AG09309 (cell line): ENCODE measurements around the gene SLN.

Source experiments
- DNase-seq: peaks from one replicate; pipeline ENCODE4 v3.0.0-alpha.2; 2010; ENCODE audit warnings: low read depth
- H3K4me3 ChIP-seq: 2 replicates; pipeline ENCODE4 v1.5.1; 2011; ENCODE audit warnings: mild to moderate bottlenecking, low read depth, low read length, moderate library complexity; ENCODE audit not compliant: control insufficient read depth
- TF ChIP-seq, protein P1 (sequence below): IDR thresholded peaks from 2 replicates; pipeline ENCODE4 v1.5.1; 2011; ENCODE audit warnings: mild to moderate bottlenecking, low read depth, low read length, inconsistent platforms; ENCODE audit not compliant: insufficient read depth, control insufficient read depth; ENCODE audit errors: missing control alignments

The SLN gene

DNA sequence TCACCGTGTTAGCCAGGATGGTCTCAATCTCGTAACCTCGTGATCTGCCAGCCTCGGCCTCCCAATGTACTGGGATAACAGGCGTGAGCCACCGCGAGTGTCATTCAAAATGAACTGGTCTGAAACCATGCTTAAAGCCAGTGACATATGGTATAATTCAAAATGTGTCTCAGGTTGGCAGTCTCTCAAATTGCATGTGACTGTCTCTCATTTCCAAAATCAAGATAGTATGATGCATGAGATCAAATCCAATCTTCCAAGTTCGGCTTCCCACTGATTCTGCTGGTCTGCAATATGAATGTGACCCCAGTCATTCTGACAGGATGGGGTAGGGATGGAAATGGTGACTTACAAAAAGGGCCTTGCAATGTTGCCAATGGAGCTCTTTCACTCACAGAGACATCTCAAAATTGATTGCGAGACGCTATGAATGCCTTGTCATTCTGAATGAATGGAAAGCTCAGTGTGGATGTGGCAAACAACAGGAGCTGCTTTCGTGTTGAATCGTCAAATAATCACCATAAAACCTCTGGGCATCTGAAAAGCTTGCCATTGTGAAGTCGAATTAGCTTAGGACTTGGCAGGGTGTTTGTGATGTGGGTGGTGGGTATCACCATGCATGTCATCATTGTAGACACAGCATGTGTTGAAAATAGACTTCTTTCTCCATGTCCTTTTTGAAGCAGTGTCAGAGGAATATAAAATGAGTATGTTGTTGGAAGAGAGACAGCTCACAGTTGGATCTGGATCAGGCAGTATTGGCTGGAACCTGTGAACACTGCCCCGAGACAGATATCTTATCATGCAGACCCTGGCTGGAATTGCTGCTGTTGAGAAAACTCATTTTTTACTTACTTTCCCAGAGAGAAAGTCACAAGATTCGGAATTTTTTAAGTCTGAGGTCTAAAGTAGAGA is 12.2 kb downstream of the SLN start:
- H3K4me3 ChIP-seq: no peak overlapping the region
- TF ChIP-seq, protein P1, sequence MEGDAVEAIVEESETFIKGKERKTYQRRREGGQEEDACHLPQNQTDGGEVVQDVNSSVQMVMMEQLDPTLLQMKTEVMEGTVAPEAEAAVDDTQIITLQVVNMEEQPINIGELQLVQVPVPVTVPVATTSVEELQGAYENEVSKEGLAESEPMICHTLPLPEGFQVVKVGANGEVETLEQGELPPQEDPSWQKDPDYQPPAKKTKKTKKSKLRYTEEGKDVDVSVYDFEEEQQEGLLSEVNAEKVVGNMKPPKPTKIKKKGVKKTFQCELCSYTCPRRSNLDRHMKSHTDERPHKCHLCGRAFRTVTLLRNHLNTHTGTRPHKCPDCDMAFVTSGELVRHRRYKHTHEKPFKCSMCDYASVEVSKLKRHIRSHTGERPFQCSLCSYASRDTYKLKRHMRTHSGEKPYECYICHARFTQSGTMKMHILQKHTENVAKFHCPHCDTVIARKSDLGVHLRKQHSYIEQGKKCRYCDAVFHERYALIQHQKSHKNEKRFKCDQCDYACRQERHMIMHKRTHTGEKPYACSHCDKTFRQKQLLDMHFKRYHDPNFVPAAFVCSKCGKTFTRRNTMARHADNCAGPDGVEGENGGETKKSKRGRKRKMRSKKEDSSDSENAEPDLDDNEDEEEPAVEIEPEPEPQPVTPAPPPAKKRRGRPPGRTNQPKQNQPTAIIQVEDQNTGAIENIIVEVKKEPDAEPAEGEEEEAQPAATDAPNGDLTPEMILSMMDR: no peak
- no peak for DNase-seq

DNA sequence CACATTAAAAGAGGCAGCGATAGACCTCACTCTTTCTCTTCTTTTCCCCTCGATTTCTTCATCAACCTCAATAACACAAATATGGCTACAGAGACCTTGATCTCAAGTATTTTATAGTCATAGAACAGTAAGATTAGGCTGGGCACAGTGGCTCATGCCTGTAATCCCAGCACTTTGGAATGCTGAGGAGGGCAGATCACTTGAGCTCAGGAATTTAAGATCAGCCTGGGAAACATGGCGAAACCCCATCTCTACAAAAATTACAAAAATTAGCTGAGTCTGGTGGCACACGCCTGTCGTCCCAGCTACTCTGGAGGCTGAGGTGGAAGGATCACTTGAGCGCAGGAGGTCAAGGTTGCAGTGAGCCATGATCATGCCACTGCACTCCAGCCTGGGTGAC is 14.6 kb downstream of the SLN start:
- no peak for DNase-seq
- TF ChIP-seq, protein P1: no peak
- H3K4me3 ChIP-seq: no peak overlapping the region

DNA sequence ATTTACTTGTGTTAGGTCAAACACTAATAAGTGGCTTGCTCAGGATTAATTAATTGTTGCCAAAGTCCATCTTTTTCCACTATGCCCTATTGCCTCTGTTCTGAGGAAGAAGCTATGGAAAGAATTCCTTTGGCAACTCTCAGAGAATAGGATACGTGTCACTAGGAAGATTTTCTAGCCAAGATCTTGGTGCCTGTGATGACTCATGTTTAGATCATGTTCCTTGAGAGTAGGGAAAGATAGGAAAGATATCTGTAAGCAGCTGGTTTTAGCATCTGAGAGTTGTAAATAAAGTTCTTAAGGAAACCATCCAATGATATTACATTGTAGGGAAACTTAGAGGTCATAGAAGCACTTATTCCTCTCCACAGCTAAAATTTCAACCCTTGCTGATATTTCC is 15.7 kb downstream of the SLN start:
- DNase-seq: peak; percentile 83
- H3K4me3 ChIP-seq: no peak overlapping the region
- TF ChIP-seq, protein P1: no peak

DNA sequence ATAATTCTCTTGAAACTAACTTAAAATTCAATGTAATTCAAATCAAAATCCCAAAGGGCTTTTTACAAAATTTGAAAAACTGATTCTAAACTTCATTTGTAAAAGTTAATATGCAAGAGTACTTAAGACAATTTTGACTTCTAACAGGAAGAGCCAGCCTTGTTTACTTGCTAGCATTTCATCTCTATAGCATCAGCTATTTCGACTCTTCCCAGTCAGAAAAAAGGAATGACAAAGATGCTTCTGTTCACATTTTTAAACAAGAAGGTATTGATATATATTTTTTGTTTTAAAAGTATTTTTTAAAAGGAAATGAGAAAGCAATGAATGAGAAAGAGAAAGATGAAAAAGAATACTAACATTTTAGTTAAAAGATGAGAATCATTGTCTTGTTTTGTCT is 16.4 kb downstream of the SLN start:
- no peak overlapping the region for H3K4me3 ChIP-seq
- DNase-seq: no peak
- TF ChIP-seq, protein P1: no peak

DNA sequence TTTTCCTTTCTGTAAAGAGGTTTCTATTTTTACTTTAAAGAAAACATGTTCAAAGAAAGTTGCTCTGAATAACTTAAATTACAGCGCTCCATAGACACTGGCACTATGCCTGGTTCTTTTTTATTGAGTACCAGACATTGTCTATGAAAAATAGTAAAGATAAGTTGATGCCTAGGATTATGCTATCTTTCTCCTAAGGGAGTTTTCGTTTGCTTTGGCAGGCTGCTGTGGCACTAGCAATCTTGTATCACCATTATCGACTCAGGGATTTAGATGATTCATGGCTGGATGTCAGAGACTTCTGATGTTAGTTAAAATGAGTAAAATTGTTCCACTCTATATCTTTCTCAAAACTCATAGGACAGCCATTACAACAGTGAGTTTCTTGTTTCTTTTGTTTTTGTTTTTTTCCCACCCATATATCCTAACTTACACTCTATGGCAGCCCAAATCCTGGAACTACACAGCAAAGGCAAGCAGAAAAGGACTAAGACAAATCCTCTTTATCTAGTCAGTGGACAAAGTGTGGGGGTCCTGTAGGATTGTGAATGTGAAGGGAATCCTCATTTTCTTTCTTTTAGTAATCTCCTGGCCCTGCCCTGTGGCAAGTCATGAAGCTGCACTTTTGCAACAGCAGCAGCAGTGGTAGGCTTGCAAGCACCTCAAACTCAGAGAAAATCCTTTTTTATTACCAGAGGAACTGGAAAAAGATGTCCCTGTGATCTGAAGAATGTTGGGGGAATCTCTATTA is 20.7 kb downstream of the SLN start:
- DNase-seq: peak; percentile 49
- H3K4me3 ChIP-seq: no peak overlapping the region
- TF ChIP-seq, protein P1: no peak

DNA sequence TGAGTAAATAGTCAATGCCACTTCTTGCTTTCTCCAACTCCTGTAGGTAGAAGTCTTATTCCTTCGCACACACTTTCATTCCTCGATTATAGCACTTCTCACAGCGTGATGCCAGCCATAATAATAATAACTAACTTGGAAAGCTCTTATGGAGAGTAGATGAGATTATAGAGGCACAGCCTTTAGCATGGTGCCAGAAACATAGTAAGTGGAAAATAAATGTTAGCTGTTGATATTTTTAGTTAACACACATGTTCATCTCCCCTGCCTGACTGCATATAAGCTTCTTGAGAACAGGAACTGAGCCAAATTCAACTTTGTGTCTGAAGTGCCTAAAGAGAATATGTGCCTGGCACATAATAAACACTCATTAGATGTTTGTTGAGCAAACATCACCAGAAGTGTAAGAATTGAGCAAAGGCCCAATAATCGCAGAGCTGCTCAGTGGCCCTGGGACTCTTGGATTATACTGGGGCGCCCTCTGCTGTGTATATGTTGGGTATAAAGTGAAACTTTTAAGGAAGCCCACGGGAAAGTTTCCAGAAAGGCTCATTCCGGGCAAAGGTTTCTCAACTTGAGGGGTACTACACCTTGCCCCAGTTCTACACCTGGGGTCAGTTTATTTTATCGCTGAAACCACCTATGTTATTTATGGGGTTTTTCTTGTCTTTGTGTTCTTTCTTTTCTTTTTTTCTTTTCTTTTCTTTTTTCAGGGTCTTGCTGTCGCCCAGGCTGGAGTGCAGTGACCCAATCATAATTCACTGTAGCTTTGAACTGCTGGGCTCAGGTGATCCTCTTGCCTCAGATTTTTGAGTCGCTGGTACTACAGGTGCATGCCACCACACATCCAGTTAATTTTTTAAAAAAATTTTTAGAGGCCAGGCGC is 22.3 kb downstream of the SLN start:
- peak; percentile 5 for DNase-seq
- TF ChIP-seq, protein P1: peak; percentile 68
- no peak overlapping the region for H3K4me3 ChIP-seq
